H1 (cell line): ENCODE data around the gene HMGCLL1. TPM values are rescaled to one million over a fixed set of nuclear protein-coding genes. Genes with fewer than 3 reads are reported as not detected.

Experiments used
- CTCF ChIA-PET: fragments of 300-600 bp; sonication (Branson Sonifier 250); formaldehyde crosslinking; loops from one replicate; lab custom pipeline; 2021; ENCODE audit not compliant: partially characterized antibody; lab: Charles Lee
- POLR2A ChIA-PET: fragments of 300-600 bp; sonication (Branson Sonifier 250); formaldehyde crosslinking; loops from one replicate; lab custom pipeline; 2021; ENCODE audit warnings: inconsistent platforms; ENCODE audit not compliant: partially characterized antibody; lab: Charles Lee
- DNase-seq, 2 experiments: peaks; one replicate each; pipeline versions ENCODE4 v3.0.0 to v3.0.0-alpha.2; 2010 to 2022; ENCODE audit warnings: low spot score in 2 of 2, low read depth in 1 of 2, mixed read lengths in 1 of 2
- FAIRE-seq: peaks from 2 replicates; lab custom pipeline; 2011; peaks lifted over from hg19 to GRCh38; lab: Jason Lieb, UNC
- H2AFZ ChIP-seq: 2 replicates; pipeline ENCODE4 v1.8.1; 2012; ENCODE audit warnings: low read length, inconsistent platforms
- H2AK5ac ChIP-seq: 2 replicates; pipeline ENCODE4 v1.6.1; 2013; ENCODE audit warnings: low read depth, low read length
- H2BK120ac ChIP-seq: replicated peaks from 2 replicates; pipeline ENCODE3; 2013; ENCODE audit warnings: low read depth, low read length, inconsistent platforms
- H2BK12ac ChIP-seq: 2 replicates; pipeline ENCODE4 v1.6.1; 2013; ENCODE audit warnings: low read depth, low read length
- H2BK15ac ChIP-seq: 2 replicates; pipeline ENCODE4 v1.6.1; 2013; ENCODE audit warnings: low read length
- H2BK20ac ChIP-seq: 2 replicates; pipeline ENCODE4 v1.6.1; 2013; ENCODE audit warnings: low read length
- H2BK5ac ChIP-seq: 2 replicates; pipeline ENCODE4 v1.6.1; 2013; ENCODE audit warnings: low read depth, low read length
- H3K14ac ChIP-seq: 2 replicates; pipeline ENCODE4 v1.6.1; 2013; ENCODE audit warnings: inconsistent platforms; ENCODE audit not compliant: insufficient read length
- H3K18ac ChIP-seq: 2 replicates; pipeline ENCODE4 v1.6.1; 2013; ENCODE audit warnings: low read length; ENCODE audit errors: extremely low read depth
- H3K23ac ChIP-seq: 2 replicates; pipeline ENCODE4 v1.6.1; 2013; ENCODE audit warnings: inconsistent platforms; ENCODE audit not compliant: insufficient read length
- H3K23me2 ChIP-seq: 2 replicates; pipeline ENCODE4 v1.6.1; 2013; ENCODE audit warnings: low read depth, low read length
- H3K27ac ChIP-seq: 2 replicates; pipeline ENCODE4 v1.6.1; 2011; ENCODE audit warnings: low read depth, low read length, inconsistent platforms
- H3K27me3 ChIP-seq, 4 experiments: replicated peaks in 1 of 4; 1 replicate in 1 of 4; 2 replicates in 3 of 4; pipeline versions ENCODE4 v1.6.1 to v1.8.1; 2011 to 2013; ENCODE audit warnings: low read length in 3 of 4, mild to moderate bottlenecking in 3 of 4, inconsistent platforms in 2 of 4, mixed read lengths in 2 of 4, moderate library complexity in 1 of 4; ENCODE audit not compliant: control insufficient read depth in 3 of 4, insufficient read depth in 3 of 4; ENCODE audit errors: extremely low read depth in 1 of 4
- H3K36me3 ChIP-seq, 4 experiments: 2 replicates each; pipeline versions ENCODE4 v1.6.1 to v1.8.1; 2011 to 2013; ENCODE audit warnings: mild to moderate bottlenecking in 4 of 4, low read length in 3 of 4, moderate library complexity in 2 of 4, control low read depth in 1 of 4, inconsistent platforms in 1 of 4; ENCODE audit not compliant: insufficient read depth in 4 of 4, control insufficient read depth in 2 of 4
- H3K4ac ChIP-seq: replicated peaks from 2 replicates; pipeline ENCODE3; 2013; ENCODE audit warnings: low read length, low read depth, mixed read lengths, inconsistent platforms; ENCODE audit not compliant: insufficient read length
- H3K4me1 ChIP-seq, 4 experiments: replicated peaks in 1 of 4; 1 replicate in 1 of 4; 2 replicates in 3 of 4; pipeline versions ENCODE4 v1.6.1 to v1.8.1; 2011 to 2013; ENCODE audit warnings: low read length in 3 of 4, inconsistent platforms in 2 of 4, mixed read lengths in 1 of 4; ENCODE audit not compliant: insufficient read depth in 4 of 4, control insufficient read depth in 3 of 4
- H3K4me2 ChIP-seq, 2 experiments: 2 replicates each; pipeline versions ENCODE4 v1.6.1 to v1.8.1; 2011 to 2013; ENCODE audit warnings: low read depth in 2 of 2, low read length in 2 of 2, control low read depth in 1 of 2, inconsistent platforms in 1 of 2, mild to moderate bottlenecking in 1 of 2; ENCODE audit not compliant: insufficient read depth in 1 of 2
- H3K4me3 ChIP-seq, 4 experiments: fragments of 200-600, 300-600 bp in 1 of 4; sonication (generic), shearing (Covaris generic), sonication (Bioruptor Twin) in 1 of 4; 2 replicates each; pipeline versions ENCODE4 v1.5.1 to v1.8.1; 2011 to 2016; ENCODE audit warnings: low read length in 4 of 4, low read depth in 3 of 4, control low read depth in 2 of 4, inconsistent platforms in 2 of 4, mild to moderate bottlenecking in 2 of 4, mixed read lengths in 1 of 4, moderate library complexity in 1 of 4; ENCODE audit not compliant: insufficient read depth in 2 of 4; ENCODE audit errors: extremely low read depth in 1 of 4
- H3K56ac ChIP-seq: replicated peaks from 2 replicates; pipeline ENCODE3; 2013; ENCODE audit warnings: low read depth, mild to moderate bottlenecking, mixed read lengths, low read length, inconsistent platforms; ENCODE audit not compliant: insufficient read length
- H3K79me1 ChIP-seq: 2 replicates; pipeline ENCODE4 v1.6.1; 2013; ENCODE audit warnings: low read depth, low read length, control low read depth
- H3K79me2 ChIP-seq, 2 experiments: 2 replicates each; pipeline versions ENCODE4 v1.6.1 to v1.8.1; 2012 to 2013; ENCODE audit warnings: low read length in 2 of 2, mild to moderate bottlenecking in 2 of 2, inconsistent platforms in 1 of 2; ENCODE audit not compliant: insufficient read depth in 2 of 2, control insufficient read depth in 1 of 2
- H3K9ac ChIP-seq, 4 experiments: replicated peaks in 1 of 4; 1 replicate in 1 of 4; 2 replicates in 3 of 4; pipeline versions ENCODE4 v1.6.1 to v1.8.1; 2011 to 2013; ENCODE audit warnings: low read depth in 3 of 4, low read length in 3 of 4, control low read depth in 2 of 4, mild to moderate bottlenecking in 2 of 4, moderate library complexity in 2 of 4, inconsistent platforms in 1 of 4; ENCODE audit errors: extremely low read depth in 1 of 4
- H3K9me3 ChIP-seq, 2 experiments: 2 replicates each; pipeline versions ENCODE4 v1.6.1 to v1.8.1; 2012 to 2013; ENCODE audit warnings: mild to moderate bottlenecking in 2 of 2, moderate library complexity in 2 of 2, control low read depth in 1 of 2, inconsistent platforms in 1 of 2, low read depth in 1 of 2, low read length in 1 of 2, mixed read lengths in 1 of 2; ENCODE audit not compliant: insufficient read depth in 2 of 2
- H4K20me1 ChIP-seq, 2 experiments: replicated peaks in 1 of 2; 2 replicates each; pipeline versions ENCODE3 to v1.8.1; 2011 to 2013; ENCODE audit warnings: inconsistent platforms in 2 of 2, low read length in 2 of 2, mild to moderate bottlenecking in 1 of 2; ENCODE audit not compliant: insufficient read depth in 2 of 2, control insufficient read depth in 1 of 2
- H4K5ac ChIP-seq: 2 replicates; pipeline ENCODE4 v1.6.1; 2013; ENCODE audit warnings: low read length, low read depth, mixed read lengths, inconsistent platforms; ENCODE audit not compliant: insufficient read length
- H4K8ac ChIP-seq: 2 replicates; pipeline ENCODE4 v1.8.0; 2013; ENCODE audit warnings: mild to moderate bottlenecking, moderate library complexity, low read length, inconsistent platforms; ENCODE audit not compliant: insufficient read depth; ENCODE audit errors: extremely low read depth
- H4K91ac ChIP-seq: replicated peaks from 2 replicates; pipeline ENCODE3; 2013; ENCODE audit warnings: low read length, mixed read lengths, inconsistent platforms; ENCODE audit not compliant: insufficient read length
- NANOG ChIP-seq: IDR thresholded peaks from 2 replicates; pipeline ENCODE4 v1.6.1; 2011; ENCODE audit warnings: low read length, low read depth, mild to moderate bottlenecking, inconsistent platforms; ENCODE audit not compliant: insufficient read depth, poor library complexity, severe bottlenecking
- POLR2AphosphoS5 ChIP-seq: IDR thresholded peaks from 2 replicates; pipeline ENCODE4 v1.6.1; 2011; ENCODE audit warnings: low read depth, low read length
- SUZ12 ChIP-seq: fragments of 200-600 bp; sonication (generic); IDR thresholded peaks from 2 replicates; pipeline ENCODE4 v1.6.1; 2012; ENCODE audit warnings: mild to moderate bottlenecking, inconsistent platforms, low read length, moderate library complexity, mixed read lengths
- TAF7 ChIP-seq: optimal IDR thresholded peaks from 2 replicates; pipeline ENCODE3; 2011; ENCODE audit warnings: low read depth, mild to moderate bottlenecking, inconsistent platforms, low read length, moderate library complexity, borderline replicate concordance
- USF2 ChIP-seq: IDR thresholded peaks from 2 replicates; pipeline ENCODE4 v1.6.1; 2011; ENCODE audit warnings: low read length, improper control_type of control experiment
- polyA plus RNA-seq, 7 experiments: library from polyadenylated mRNA; depleted of rRNA in 3 of 7; stranded (reverse) in 5 of 7; unstranded in 2 of 7; fragments of >200 nt in 5 of 7; fragments of 200-250 nt in 2 of 7; gene quantifications; 1 replicate in 5 of 7; 2 replicates in 1 of 7; 4 replicates in 1 of 7; pipeline versions ENCODE4 v1.2.1 to v1.2.3, GENCODE V29; 2011 to 2013; ENCODE audit warnings: missing spikeins in 2 of 7, mixed read lengths in 2 of 7
- total RNA-seq: library from RNA; stranded (reverse); fragmentation: NEBNext Ultra II Directional; extraction: Animal tissue kit (Norgen Biotek cat#: 25700); gene quantifications from 2 replicates; pipeline ENCODE4 v1.2.1, GENCODE V29; 2021

Gene HMGCLL1
- total and polyA plus RNA-seq, 2 of the 8 experiments (the other 6 are each of a cell fraction or from before 2014, with no cell fraction given): 0.06 to 0.41 TPM

GRCh38 chr6:55490871-55491270, 88.1 kb downstream of the HMGCLL1 start:
- Histone ChIP-seq H3K56ac (no peak overlapping the region), H3K23me2 (no peaks in the 10 kb centered on the region), H3K9ac (no peak overlapping the region), H3K4me1 (no peaks in the 10 kb centered on the region), H4K20me1 (no peaks in the 10 kb centered on the region), H3K36me3 (no peaks in the 10 kb centered on the region), H3K4ac (no peak overlapping the region), H2BK120ac (no peak overlapping the region), H3K4me2 (no peak overlapping the region), H2BK12ac (no peak overlapping the region), H2AK5ac (no peak overlapping the region), H3K23ac (no peak overlapping the region), H3K9me3 (no peaks in the 10 kb centered on the region), H3K18ac (no peak overlapping the region), H2AFZ (no peak overlapping the region), H3K4me3 (no peak overlapping the region), H4K8ac (no peak overlapping the region), H3K14ac (no peak overlapping the region), H4K5ac (no peak overlapping the region), H3K27me3 (no peaks in the 10 kb centered on the region), H2BK15ac (no peak overlapping the region), H4K91ac (no peak overlapping the region), H3K27ac (no peak overlapping the region), H3K79me1 (no peaks in the 10 kb centered on the region), H2BK5ac (no peak overlapping the region), H3K79me2 (no peaks in the 10 kb centered on the region), H2BK20ac (no peak overlapping the region)
- FAIRE-seq (no peak), DNase-seq (no peak)
- TF ChIP-seq TAF7 (no peak), USF2 (no peak), NANOG (no peak), SUZ12 (no peak), POLR2AphosphoS5 (no peak)
- POLR2A ChIA-PET: no interaction called here
- CTCF ChIA-PET: no interaction called here
